SK-N-SH treated with all-trans-retinoic acid at 6 μM for 48 hours (cell line): ENCODE data around the gene GRM4.

Source experiments
- ARNTL ChIP-seq: fragments of 450-650 bp; formaldehyde crosslinking; IDR thresholded peaks from 2 replicates; pipeline ENCODE4 v1.5.0; 2020; ENCODE audit warnings: low read depth, mild to moderate bottlenecking, moderate library complexity, borderline replicate concordance
- BACH2 ChIP-seq: fragments of 250-450 bp; sonication (Bioruptor Pico); IDR thresholded peaks from 2 replicates; pipeline ENCODE4 v1.9.0; 2021; ENCODE audit warnings: mild to moderate bottlenecking, borderline replicate concordance
- CSDC2 ChIP-seq: fragments of 250-450 bp; sonication (Bioruptor Pico); IDR thresholded peaks from 2 replicates; pipeline ENCODE4 v1.5.0; 2020; ENCODE audit warnings: mild to moderate bottlenecking, moderate library complexity
- GLIS3 ChIP-seq: fragments of 250-450 bp; sonication (Bioruptor Pico); IDR thresholded peaks from 2 replicates; pipeline ENCODE4 v1.5.0; 2020; ENCODE audit warnings: mild to moderate bottlenecking, moderate library complexity
- ISL1 ChIP-seq: fragments of 250-450 bp; sonication (Bioruptor Pico); IDR thresholded peaks from 2 replicates; pipeline ENCODE4 v2.1.2; 2022; ENCODE audit warnings: mild to moderate bottlenecking, moderate library complexity
- RARB ChIP-seq: fragments of 250-450 bp; sonication (Bioruptor Pico); IDR thresholded peaks from 2 replicates; pipeline ENCODE4 v1.8.0; 2021; ENCODE audit warnings: mild to moderate bottlenecking, moderate library complexity
- SNAI2 ChIP-seq: fragments of 250-450 bp; sonication (Bioruptor Pico); IDR thresholded peaks from 2 replicates; pipeline ENCODE4 v1.5.0; 2020; ENCODE audit warnings: mild to moderate bottlenecking, moderate library complexity
- TCF4 ChIP-seq: fragments of 250-450 bp; sonication (Bioruptor Pico); IDR thresholded peaks from 2 replicates; pipeline ENCODE4 v1.8.0; 2021; ENCODE audit warnings: mild to moderate bottlenecking, moderate library complexity, borderline replicate concordance
- ZFP3 ChIP-seq: fragments of 250-450 bp; sonication (Bioruptor Pico); IDR thresholded peaks from 2 replicates; pipeline ENCODE4 v1.5.0; 2020; ENCODE audit warnings: mild to moderate bottlenecking, moderate library complexity
- ZFP30 ChIP-seq: fragments of 450-650 bp; formaldehyde crosslinking; IDR thresholded peaks from 2 replicates; pipeline ENCODE4 v1.5.0; 2022; ENCODE audit warnings: mild to moderate bottlenecking, moderate library complexity
- ZNF565 ChIP-seq: fragments of 450-650 bp; formaldehyde crosslinking; conservative IDR thresholded peaks from 2 replicates; pipeline ENCODE4 v1.5.0; 2020; ENCODE audit warnings: low read depth, mild to moderate bottlenecking, moderate library complexity
- TF ChIP-seq, protein P1 (sequence below): fragments of 250-450 bp; sonication (Bioruptor Pico); IDR thresholded peaks from 2 replicates; pipeline ENCODE4 v1.5.1; 2020; ENCODE audit warnings: low read depth, mild to moderate bottlenecking, moderate library complexity
- TF ChIP-seq, protein P2 (sequence below): fragments of 250-450 bp; sonication (Bioruptor Pico); IDR thresholded peaks from 2 replicates; pipeline ENCODE4 v1.5.1; 2021; ENCODE audit warnings: mild to moderate bottlenecking, moderate library complexity
- TF ChIP-seq, protein P3 (sequence below): fragments of 250-450 bp; sonication (Bioruptor Pico); IDR thresholded peaks from 2 replicates; pipeline ENCODE4 v1.8.0; 2020; ENCODE audit warnings: mild to moderate bottlenecking, moderate library complexity, borderline replicate concordance

DNA sequence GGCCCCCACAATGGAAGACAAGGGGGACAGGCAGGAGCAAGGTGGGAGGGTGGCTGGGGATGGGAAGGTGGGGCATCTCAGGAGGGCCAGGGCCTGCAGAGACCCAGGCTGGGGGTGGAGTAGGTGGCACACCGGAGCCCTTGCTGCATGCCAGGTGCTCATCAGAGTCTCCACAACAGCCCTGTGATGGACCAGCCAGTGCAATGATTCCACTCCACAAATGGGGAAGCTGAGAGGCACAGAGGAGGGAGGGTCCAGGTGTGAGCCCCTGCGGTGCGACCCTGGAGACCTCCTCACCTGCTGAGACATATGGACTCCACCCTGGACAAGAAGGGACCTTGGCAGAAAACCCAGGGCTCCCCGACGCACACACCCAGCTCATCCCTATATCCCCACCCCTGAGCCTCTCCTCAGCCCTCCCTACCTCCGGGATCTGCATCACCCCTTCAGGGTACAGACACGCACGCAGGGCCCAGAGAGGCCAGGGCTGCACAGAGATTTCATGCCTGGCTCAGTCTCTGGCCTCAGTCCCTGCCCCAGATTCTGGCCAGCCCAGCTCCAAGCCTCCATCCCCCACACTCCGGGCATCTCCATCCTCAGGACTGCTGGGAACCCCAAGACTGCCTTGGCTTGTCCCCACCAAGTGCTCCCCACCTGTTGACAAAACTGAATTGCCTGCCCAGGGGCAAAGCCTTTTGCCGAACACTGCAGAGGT is 7.1 kb upstream of the GRM4 start:
- TF ChIP-seq ARNTL (no peak), ZFP3 (no peak), ZFP30 (no peak), TCF4 (CRISPR knock-in tag) (no peak), CSDC2 (CRISPR knock-in tag) (no peak), SNAI2 (CRISPR knock-in tag) (no peak), GLIS3 (CRISPR knock-in tag) (no peak), ISL1 (no peak), RARB (no peak), ZNF565 (CRISPR knock-in tag) (no peak), BACH2 (CRISPR knock-in tag) (no peak)
- TF ChIP-seq, protein P1, sequence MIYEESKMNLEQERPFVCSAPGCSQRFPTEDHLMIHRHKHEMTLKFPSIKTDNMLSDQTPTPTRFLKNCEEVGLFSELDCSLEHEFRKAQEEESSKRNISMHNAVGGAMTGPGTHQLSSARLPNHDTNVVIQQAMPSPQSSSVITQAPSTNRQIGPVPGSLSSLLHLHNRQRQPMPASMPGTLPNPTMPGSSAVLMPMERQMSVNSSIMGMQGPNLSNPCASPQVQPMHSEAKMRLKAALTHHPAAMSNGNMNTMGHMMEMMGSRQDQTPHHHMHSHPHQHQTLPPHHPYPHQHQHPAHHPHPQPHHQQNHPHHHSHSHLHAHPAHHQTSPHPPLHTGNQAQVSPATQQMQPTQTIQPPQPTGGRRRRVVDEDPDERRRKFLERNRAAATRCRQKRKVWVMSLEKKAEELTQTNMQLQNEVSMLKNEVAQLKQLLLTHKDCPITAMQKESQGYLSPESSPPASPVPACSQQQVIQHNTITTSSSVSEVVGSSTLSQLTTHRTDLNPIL, result no peak
- TF ChIP-seq, protein P2, sequence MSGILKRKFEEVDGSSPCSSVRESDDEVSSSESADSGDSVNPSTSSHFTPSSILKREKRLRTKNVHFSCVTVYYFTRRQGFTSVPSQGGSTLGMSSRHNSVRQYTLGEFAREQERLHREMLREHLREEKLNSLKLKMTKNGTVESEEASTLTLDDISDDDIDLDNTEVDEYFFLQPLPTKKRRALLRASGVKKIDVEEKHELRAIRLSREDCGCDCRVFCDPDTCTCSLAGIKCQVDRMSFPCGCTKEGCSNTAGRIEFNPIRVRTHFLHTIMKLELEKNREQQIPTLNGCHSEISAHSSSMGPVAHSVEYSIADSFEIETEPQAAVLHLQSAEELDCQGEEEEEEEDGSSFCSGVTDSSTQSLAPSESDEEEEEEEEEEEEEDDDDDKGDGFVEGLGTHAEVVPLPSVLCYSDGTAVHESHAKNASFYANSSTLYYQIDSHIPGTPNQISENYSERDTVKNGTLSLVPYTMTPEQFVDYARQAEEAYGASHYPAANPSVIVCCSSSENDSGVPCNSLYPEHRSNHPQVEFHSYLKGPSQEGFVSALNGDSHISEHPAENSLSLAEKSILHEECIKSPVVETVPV (CRISPR knock-in tag), result no peak
- TF ChIP-seq, protein P3, sequence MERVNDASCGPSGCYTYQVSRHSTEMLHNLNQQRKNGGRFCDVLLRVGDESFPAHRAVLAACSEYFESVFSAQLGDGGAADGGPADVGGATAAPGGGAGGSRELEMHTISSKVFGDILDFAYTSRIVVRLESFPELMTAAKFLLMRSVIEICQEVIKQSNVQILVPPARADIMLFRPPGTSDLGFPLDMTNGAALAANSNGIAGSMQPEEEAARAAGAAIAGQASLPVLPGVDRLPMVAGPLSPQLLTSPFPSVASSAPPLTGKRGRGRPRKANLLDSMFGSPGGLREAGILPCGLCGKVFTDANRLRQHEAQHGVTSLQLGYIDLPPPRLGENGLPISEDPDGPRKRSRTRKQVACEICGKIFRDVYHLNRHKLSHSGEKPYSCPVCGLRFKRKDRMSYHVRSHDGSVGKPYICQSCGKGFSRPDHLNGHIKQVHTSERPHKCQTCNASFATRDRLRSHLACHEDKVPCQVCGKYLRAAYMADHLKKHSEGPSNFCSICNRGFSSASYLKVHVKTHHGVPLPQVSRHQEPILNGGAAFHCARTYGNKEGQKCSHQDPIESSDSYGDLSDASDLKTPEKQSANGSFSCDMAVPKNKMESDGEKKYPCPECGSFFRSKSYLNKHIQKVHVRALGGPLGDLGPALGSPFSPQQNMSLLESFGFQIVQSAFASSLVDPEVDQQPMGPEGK (CRISPR knock-in tag), result no peak
